ENCODE measurements around the gene CNGB1. TPM values are rescaled to one million over a fixed set of nuclear protein-coding genes. Genes with fewer than 3 reads are reported as not detected.

CNGB1 gene
- total and polyA plus RNA-seq, 8 donors, result 0.08 to 18.0 (median 0.73) TPM; not detected in 5

GRCh38 chr16:57900796-57901479 lies 70.0 kb downstream of the CNGB1 start:
- no peak for DNase-seq
- H3K4me1 ChIP-seq, result peaks cover 0 to 7% (median 4%) of the 10 kb centered on the region in 4 donors
- H3K9me3 ChIP-seq, result no peaks in the 10 kb centered on the region
- H3K27me3 ChIP-seq, result peaks cover 0 to 47% (median 0%) of the 10 kb centered on the region in 3 donors
- no peak overlapping the region for H3K27ac ChIP-seq
- intact Hi-C loops (cut with DNase I; ENCODE audit: low total_unique reads), result loop anchor here (5.0 kb wide), 1 partner anchor 96 kb away; no protein-coding TSS in a partner anchor
- no peak for TF ChIP-seq POLR2AphosphoS5 (IDR thresholded peaks at IDR 0.05)
- no peak for TF ChIP-seq EP300 (IDR thresholded peaks at IDR 0.05)
- TF ChIP-seq POLR2A (IDR thresholded peaks at IDR 0.05), result no peak
- TF ChIP-seq, protein P1, sequence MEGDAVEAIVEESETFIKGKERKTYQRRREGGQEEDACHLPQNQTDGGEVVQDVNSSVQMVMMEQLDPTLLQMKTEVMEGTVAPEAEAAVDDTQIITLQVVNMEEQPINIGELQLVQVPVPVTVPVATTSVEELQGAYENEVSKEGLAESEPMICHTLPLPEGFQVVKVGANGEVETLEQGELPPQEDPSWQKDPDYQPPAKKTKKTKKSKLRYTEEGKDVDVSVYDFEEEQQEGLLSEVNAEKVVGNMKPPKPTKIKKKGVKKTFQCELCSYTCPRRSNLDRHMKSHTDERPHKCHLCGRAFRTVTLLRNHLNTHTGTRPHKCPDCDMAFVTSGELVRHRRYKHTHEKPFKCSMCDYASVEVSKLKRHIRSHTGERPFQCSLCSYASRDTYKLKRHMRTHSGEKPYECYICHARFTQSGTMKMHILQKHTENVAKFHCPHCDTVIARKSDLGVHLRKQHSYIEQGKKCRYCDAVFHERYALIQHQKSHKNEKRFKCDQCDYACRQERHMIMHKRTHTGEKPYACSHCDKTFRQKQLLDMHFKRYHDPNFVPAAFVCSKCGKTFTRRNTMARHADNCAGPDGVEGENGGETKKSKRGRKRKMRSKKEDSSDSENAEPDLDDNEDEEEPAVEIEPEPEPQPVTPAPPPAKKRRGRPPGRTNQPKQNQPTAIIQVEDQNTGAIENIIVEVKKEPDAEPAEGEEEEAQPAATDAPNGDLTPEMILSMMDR (IDR thresholded peaks at IDR 0.05), result no peak
- 78 to 81% (median 78%) methylated on average over 11 of the region's 11 CpGs for WGBS, 5 donors
- no peaks in the 10 kb centered on the region for H3K36me3 ChIP-seq
- no peak overlapping the region for H3K4me3 ChIP-seq

DNA sequence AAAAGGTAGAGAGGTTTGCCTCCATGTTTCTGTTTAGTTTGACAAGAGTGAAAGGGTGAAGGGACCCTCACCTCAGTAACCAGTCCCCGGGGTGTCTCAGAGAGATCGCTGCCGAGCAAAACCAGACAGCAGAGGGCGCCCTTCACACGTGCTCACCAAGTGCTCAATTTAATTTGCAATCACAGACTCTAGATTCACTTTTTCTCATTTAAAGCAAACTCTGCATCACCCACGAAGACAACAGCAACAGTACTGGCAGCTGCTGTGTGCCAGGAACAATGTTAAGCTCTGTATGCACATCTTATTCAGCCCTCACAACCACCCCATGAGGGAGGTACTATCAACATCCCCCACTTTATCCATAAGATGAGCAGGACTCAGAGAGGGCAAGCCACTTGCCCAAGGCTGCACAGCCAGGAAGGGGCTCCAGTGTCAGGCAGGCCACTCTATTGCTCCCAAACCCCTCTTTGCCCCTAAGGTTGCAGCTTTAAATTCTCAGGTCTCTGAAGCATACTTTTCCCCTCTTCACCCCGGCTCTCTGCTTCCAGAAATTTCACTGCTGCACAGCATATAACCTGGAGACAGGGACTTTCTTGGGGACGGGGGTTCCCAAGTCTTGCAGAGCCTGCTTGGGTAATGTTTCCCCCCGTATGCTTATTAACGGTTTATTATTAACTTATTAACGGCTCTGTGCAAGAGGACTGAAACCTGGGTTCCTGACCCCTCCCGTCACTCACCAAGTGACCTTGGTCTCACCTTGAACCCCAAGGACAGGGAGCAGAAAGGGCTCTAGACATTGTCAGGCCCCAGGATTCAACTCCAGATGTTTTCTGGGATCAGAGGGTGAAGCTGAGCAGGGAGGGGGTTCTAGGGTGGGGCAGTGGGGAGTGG lies 70.9 kb downstream of the CNGB1 start:
- Histone ChIP-seq H3K4me1 (peaks cover 0 to 10% (median 4%) of the 10 kb centered on the region in 4 donors), H3K9me3 (no peaks in the 10 kb centered on the region), H3K27ac (no peak overlapping the region), H3K27me3 (peaks cover 0 to 46% (median 0%) of the 10 kb centered on the region in 3 donors), H3K36me3 (no peaks in the 10 kb centered on the region), H3K4me3 (no peak overlapping the region)
- DNase-seq, result peak; percentile 81 to 90
- 21 to 30% (median 28%) methylated on average over 12 of the region's 12 CpGs for WGBS, 5 donors
- TF ChIP-seq, protein P1 (IDR thresholded peaks at IDR 0.05), result peak in 5 of 7 experiments; percentile 52 to 90 (median 75)
- TF ChIP-seq POLR2A (IDR thresholded peaks at IDR 0.05), result no peak
- intact Hi-C loops (cut with DNase I; ENCODE audit: low total_unique reads), result loop anchor here (5.0 kb wide), 1 partner anchor 97 kb away; no protein-coding TSS in a partner anchor

GRCh38 chr16:57898961-57899360 lies 72.0 kb downstream of the CNGB1 start:
- WGBS, 5 donors, result 51 to 66% (median 56%) methylated on average over 5 of the region's 5 CpGs
- TF ChIP-seq EP300 (IDR thresholded peaks at IDR 0.05) (no peak), POLR2A (IDR thresholded peaks at IDR 0.05) (no peak), POLR2AphosphoS5 (IDR thresholded peaks at IDR 0.05) (no peak)
- TF ChIP-seq, protein P1 (IDR thresholded peaks at IDR 0.05), result no peak
- Histone ChIP-seq H3K4me1 (peaks cover 6 to 21% (median 8%) of the 10 kb centered on the region in 4 donors), H3K27me3 (peaks cover 0 to 40% (median 0%) of the 10 kb centered on the region in 3 donors), H3K36me3 (no peaks in the 10 kb centered on the region), H3K9me3 (no peaks in the 10 kb centered on the region), H3K4me3 (no peak overlapping the region), H3K27ac (no peak overlapping the region)
- intact Hi-C loops (cut with DNase I; ENCODE audit: low total_unique reads), result no loop called here
- no peak for DNase-seq

DNA sequence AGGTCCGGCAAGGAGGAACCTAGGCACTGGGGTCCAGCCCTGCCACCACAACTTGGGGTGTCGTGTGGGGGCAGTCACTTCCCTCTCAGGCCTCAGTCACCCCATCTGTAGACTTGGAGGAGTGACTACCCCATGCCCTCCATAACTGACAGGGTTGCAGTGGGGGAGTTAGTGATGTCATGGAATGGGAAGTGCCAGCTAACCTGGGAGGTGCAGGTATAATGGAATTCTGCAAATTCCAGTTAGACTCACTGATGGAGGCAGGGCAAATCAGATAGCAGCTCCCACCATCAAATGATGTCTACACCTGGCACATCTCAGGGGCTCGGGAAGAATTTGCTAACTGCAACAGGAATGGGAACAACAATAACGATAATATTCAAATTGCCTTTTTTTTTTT lies 72.9 kb downstream of the CNGB1 start:
- H3K4me3 ChIP-seq, result no peak overlapping the region
- 76 to 88% (median 85%) methylated on average over 4 of the region's 4 CpGs for WGBS, 5 donors
- H3K9me3 ChIP-seq, result no peaks in the 10 kb centered on the region
- no peak for DNase-seq
- H3K36me3 ChIP-seq, result no peaks in the 10 kb centered on the region
- H3K4me1 ChIP-seq, result peaks cover 7 to 30% (median 16%) of the 10 kb centered on the region in 4 donors
- H3K27ac ChIP-seq, result no peak overlapping the region
- TF ChIP-seq, protein P1 (IDR thresholded peaks at IDR 0.05), result no peak
- TF ChIP-seq POLR2AphosphoS5 (IDR thresholded peaks at IDR 0.05), result no peak
- no peak for TF ChIP-seq POLR2A (IDR thresholded peaks at IDR 0.05)
- no peak for TF ChIP-seq EP300 (IDR thresholded peaks at IDR 0.05)
- intact Hi-C loops (cut with DNase I; ENCODE audit: low total_unique reads), result no loop called here
- H3K27me3 ChIP-seq, result peaks cover 0 to 31% (median 0%) of the 10 kb centered on the region in 3 donors
